SU-DHL-6 (cell line): ENCODE results near the gene TMEM131.
A peak's percentile ranks its signal among the peaks of the same experiment; 100 is the strongest.

Experiments used
- H2AFZ ChIP-seq: fragments of 200-600 bp; sonication (generic); 2 replicates; pipeline ENCODE4 v1.6.1; 2014; ENCODE audit warnings: low read depth, mild to moderate bottlenecking, moderate library complexity, mixed read lengths, antibody characterized with exemption, low read length; ENCODE audit not compliant: severe bottlenecking
- H3F3A ChIP-seq: fragments of 200-600 bp; shearing (Covaris generic); 2 replicates; pipeline ENCODE4 v1.6.0; 2016; ENCODE audit warnings: antibody characterized with exemption, mild to moderate bottlenecking; ENCODE audit not compliant: insufficient read depth
- H3K27ac ChIP-seq: fragments of 200-600 bp; sonication (generic); 2 replicates; pipeline ENCODE4 v1.5.1; 2016; ENCODE audit warnings: low read depth, mild to moderate bottlenecking, low read length, moderate library complexity, mixed read lengths
- H3K27me3 ChIP-seq: fragments of 200-600 bp; sonication (generic), shearing (Covaris generic); 2 replicates; pipeline ENCODE4 v1.6.0; 2014; ENCODE audit warnings: mild to moderate bottlenecking, low read length
- H3K36me3 ChIP-seq: fragments of 200-600 bp; sonication (generic); 2 replicates; pipeline ENCODE4 v1.6.1; 2014; ENCODE audit warnings: mild to moderate bottlenecking, low read length, mixed read lengths
- H3K4me2 ChIP-seq: fragments of 300-600, 200-600 bp; shearing (Covaris generic), sonication (generic); 2 replicates; pipeline ENCODE4 v1.6.0; 2014; ENCODE audit warnings: low read length, low read depth, mild to moderate bottlenecking; ENCODE audit not compliant: poor library complexity, severe bottlenecking
- H3K4me3 ChIP-seq: fragments of 200-600 bp; sonication (generic); 2 replicates; pipeline ENCODE4 v1.5.1; 2014; ENCODE audit warnings: antibody characterized with exemption, low read length, mild to moderate bottlenecking, mixed read lengths; ENCODE audit not compliant: insufficient read depth, poor library complexity, severe bottlenecking
- H3K79me2 ChIP-seq: fragments of 200-600 bp; sonication (generic); 2 replicates; pipeline ENCODE4 v1.6.1; 2014; ENCODE audit warnings: mild to moderate bottlenecking, low read length, moderate library complexity; ENCODE audit not compliant: insufficient read depth
- H3K9ac ChIP-seq: fragments of 200-600 bp; sonication (generic); 2 replicates; pipeline ENCODE4 v1.7.0; 2014; ENCODE audit warnings: mild to moderate bottlenecking, low read length
- H3K9me2 ChIP-seq: fragments of 200-600 bp; sonication (generic); replicated peaks from 2 replicates; pipeline ENCODE4 v1.6.1; 2014; ENCODE audit warnings: low read length; ENCODE audit not compliant: insufficient read depth
- H3K9me3 ChIP-seq: fragments of 200-600 bp; sonication (generic); 2 replicates; pipeline ENCODE4 v1.6.1; 2014; ENCODE audit warnings: low read length, mixed read lengths; ENCODE audit not compliant: insufficient read depth
- H4K20me1 ChIP-seq: fragments of 200-600 bp; sonication (generic); 2 replicates; pipeline ENCODE4 v1.6.1; 2014; ENCODE audit warnings: low read depth, mild to moderate bottlenecking, antibody characterized with exemption, low read length, moderate library complexity, mixed read lengths
- EZH2phosphoT487 ChIP-seq: fragments of 200-600 bp; sonication (generic), shearing (Covaris generic); conservative IDR thresholded peaks from 2 replicates; pipeline ENCODE4 v1.6.1; 2018; ENCODE audit warnings: mild to moderate bottlenecking, antibody characterized with exemption, low read length, moderate library complexity, mixed read lengths
- TF ChIP-seq, protein P1 (sequence below): fragments of 200-600 bp; sonication (generic); IDR thresholded peaks from one replicate; pipeline ENCODE4 v1.5.1; 2017; ENCODE audit warnings: antibody characterized with exemption, mild to moderate bottlenecking, low read length, moderate library complexity; ENCODE audit not compliant: insufficient read depth, poor library complexity, severe bottlenecking

Gene TMEM131

DNA sequence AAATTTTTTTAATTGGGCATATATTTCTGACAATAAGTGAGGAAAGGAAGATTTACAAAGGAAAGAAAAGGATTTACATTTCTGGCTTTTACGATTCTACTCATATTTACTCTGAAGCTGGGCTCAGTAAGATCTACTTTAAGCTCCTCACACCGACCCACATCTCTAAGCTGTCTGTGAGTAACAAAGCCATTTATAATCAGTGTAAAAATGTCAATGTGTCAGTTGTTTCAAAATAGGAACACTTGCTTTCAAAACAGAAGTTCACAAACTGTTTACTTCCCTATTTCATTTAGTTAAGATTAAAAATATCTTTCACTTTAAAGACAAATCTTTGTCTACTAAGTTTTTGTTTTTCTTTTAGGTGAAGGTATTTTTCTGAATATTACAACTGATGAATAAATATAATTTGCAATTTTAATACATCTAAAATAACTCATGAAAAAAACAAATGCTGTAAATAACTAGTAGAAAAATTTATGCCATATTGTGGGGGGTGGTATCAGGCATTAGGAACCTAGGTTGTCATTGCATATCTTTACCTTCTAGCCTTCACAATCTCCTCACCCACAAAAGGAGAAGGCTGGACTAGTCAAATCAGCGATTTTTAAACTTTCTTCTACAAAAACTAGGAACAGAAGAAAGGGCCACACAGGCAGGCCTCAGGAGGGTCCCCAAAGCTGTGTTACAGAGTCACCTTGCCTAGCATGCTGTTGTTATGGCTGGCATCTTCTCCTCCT lies 64.5 kb downstream of the TMEM131 start:
- no peaks in the 10 kb centered on the region for H3K9me3 ChIP-seq
- H3K27ac ChIP-seq: peak overlapping the region; percentile 88
- TF ChIP-seq, protein P1, sequence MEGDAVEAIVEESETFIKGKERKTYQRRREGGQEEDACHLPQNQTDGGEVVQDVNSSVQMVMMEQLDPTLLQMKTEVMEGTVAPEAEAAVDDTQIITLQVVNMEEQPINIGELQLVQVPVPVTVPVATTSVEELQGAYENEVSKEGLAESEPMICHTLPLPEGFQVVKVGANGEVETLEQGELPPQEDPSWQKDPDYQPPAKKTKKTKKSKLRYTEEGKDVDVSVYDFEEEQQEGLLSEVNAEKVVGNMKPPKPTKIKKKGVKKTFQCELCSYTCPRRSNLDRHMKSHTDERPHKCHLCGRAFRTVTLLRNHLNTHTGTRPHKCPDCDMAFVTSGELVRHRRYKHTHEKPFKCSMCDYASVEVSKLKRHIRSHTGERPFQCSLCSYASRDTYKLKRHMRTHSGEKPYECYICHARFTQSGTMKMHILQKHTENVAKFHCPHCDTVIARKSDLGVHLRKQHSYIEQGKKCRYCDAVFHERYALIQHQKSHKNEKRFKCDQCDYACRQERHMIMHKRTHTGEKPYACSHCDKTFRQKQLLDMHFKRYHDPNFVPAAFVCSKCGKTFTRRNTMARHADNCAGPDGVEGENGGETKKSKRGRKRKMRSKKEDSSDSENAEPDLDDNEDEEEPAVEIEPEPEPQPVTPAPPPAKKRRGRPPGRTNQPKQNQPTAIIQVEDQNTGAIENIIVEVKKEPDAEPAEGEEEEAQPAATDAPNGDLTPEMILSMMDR: no peak
- no peak for TF ChIP-seq EZH2phosphoT487
- peak overlapping the region; percentile 97 for H3K4me2 ChIP-seq
- peaks cover 76% of the 10 kb centered on the region for H3K79me2 ChIP-seq
- no peaks in the 10 kb centered on the region for H3K9me2 ChIP-seq
- no peaks in the 10 kb centered on the region; the same call in 1 of the 2 replicates for H3K36me3 ChIP-seq
- H3K9ac ChIP-seq: peak overlapping the region; percentile 47
- H2AFZ ChIP-seq: no peak overlapping the region
- peak overlapping the region; percentile 47 for H3K4me3 ChIP-seq
- no peaks in the 10 kb centered on the region for H3K27me3 ChIP-seq
- H4K20me1 ChIP-seq: peaks cover 11% of the 10 kb centered on the region; the same call in 1 of the 2 replicates
- peaks cover 44% of the 10 kb centered on the region for H3F3A ChIP-seq

DNA sequence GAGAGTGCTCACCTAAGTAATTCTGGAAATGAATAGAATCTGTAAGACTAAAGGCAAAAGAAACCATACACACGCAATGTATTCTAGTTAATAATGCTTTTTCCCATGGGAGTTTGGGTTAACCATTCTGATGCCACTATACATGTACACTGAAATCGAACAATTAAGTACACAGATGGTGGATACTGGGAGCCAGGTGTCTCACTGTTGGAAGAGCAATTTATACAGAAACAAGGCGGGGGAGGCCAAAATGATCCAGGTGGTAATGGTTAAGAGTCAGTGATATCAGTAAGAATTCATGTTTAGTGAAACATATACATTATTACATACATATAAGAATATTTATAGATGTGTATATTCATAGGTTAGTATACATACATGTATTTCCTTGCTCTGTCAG lies 67.2 kb downstream of the TMEM131 start:
- no peak overlapping the region for H3K9ac ChIP-seq
- no peak overlapping the region for H3K27ac ChIP-seq
- no peak overlapping the region for H3K4me3 ChIP-seq
- H3K9me3 ChIP-seq: no peaks in the 10 kb centered on the region
- no peaks in the 10 kb centered on the region; the same call in 1 of the 2 replicates for H3K36me3 ChIP-seq
- H3F3A ChIP-seq: peaks cover 25% of the 10 kb centered on the region
- H2AFZ ChIP-seq: no peak overlapping the region
- H3K27me3 ChIP-seq: no peaks in the 10 kb centered on the region
- TF ChIP-seq EZH2phosphoT487: no peak
- TF ChIP-seq, protein P1: no peak
- no peak overlapping the region for H3K4me2 ChIP-seq
- H3K9me2 ChIP-seq: no peaks in the 10 kb centered on the region
- H3K79me2 ChIP-seq: peaks cover 50% of the 10 kb centered on the region
- H4K20me1 ChIP-seq: no peaks in the 10 kb centered on the region; the same call in 1 of the 2 replicates

DNA sequence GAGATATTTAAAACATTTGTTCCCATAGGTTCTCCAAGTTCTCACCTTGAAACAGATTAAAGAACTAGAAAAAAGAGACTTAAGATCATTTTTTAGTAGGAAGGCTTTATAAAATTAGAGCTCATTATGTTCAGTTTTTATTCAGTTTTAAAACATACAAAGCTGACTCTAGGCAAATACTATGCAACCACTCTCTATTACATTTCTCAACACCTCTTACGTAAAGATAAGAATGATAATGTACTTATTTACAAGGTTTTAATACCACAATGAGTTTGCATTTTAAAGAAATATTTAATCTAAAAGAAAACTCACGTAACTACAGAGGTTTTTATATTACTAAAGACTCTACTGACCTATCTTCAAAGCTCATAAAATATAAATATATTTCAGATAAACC lies 68.8 kb downstream of the TMEM131 start:
- no peak overlapping the region for H3K4me3 ChIP-seq
- H4K20me1 ChIP-seq: no peaks in the 10 kb centered on the region
- no peaks in the 10 kb centered on the region for H3K9me3 ChIP-seq
- no peak overlapping the region for H3K27ac ChIP-seq
- TF ChIP-seq, protein P1: no peak
- no peak overlapping the region for H3K4me2 ChIP-seq
- no peaks in the 10 kb centered on the region for H3K27me3 ChIP-seq
- no peaks in the 10 kb centered on the region for H3K9me2 ChIP-seq
- H2AFZ ChIP-seq: no peak overlapping the region
- H3K9ac ChIP-seq: no peak overlapping the region
- peaks cover 16% of the 10 kb centered on the region for H3F3A ChIP-seq
- H3K36me3 ChIP-seq: no peaks in the 10 kb centered on the region
- peaks cover 38% of the 10 kb centered on the region for H3K79me2 ChIP-seq
